Measurements from ENCODE around the gene SNX8.

The SNX8 gene

GRCh38 chr7:2299870-2300512, 14.2 kb downstream of the SNX8 start:
- no peak for DNase-seq (ENCODE audit: low read depth)
- TF ChIP-seq, protein P1, sequence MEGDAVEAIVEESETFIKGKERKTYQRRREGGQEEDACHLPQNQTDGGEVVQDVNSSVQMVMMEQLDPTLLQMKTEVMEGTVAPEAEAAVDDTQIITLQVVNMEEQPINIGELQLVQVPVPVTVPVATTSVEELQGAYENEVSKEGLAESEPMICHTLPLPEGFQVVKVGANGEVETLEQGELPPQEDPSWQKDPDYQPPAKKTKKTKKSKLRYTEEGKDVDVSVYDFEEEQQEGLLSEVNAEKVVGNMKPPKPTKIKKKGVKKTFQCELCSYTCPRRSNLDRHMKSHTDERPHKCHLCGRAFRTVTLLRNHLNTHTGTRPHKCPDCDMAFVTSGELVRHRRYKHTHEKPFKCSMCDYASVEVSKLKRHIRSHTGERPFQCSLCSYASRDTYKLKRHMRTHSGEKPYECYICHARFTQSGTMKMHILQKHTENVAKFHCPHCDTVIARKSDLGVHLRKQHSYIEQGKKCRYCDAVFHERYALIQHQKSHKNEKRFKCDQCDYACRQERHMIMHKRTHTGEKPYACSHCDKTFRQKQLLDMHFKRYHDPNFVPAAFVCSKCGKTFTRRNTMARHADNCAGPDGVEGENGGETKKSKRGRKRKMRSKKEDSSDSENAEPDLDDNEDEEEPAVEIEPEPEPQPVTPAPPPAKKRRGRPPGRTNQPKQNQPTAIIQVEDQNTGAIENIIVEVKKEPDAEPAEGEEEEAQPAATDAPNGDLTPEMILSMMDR (conservative IDR thresholded peaks at IDR 0.05; ENCODE audit: low read length): no peak
- H3K4me3 ChIP-seq (ENCODE audit: low read length): peak overlapping the region; percentile 48

DNA sequence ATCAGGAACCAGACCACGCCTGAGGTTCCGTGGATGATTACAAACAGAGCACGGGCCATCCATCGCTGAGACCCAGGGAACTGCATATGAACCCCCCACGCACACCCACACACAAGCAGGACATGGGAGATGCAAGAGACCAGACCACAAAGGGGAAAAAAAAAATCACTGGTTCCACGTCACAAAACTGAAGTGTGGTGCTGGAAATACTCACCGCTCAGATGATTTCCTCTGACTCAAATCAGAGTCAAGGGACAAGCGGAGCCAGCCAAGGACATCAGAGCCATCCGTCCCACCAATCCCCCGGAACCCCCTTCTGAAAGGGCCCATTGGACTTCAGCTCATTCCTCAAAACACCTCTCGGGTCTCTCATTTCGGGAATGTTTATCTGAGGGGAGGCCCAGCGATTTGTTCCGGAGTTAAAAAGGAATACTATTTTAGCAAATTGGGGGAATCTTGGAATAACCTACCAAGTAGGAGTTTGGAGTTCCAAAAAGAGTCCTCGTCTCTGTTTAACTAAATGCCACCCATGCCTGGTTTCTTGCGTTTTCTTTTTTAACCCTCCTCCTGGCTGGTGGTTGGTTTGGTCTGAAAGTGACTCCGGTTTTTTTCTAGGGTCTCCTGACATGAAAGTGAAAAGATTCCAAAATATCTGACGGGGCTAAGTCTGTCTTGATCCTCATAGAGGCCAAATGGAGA, 15.0 kb downstream of the SNX8 start:
- peak overlapping the region; percentile 48 for H3K4me3 ChIP-seq (ENCODE audit: low read length)

GRCh38 chr7:2296832-2297231, 17.4 kb downstream of the SNX8 start:
- no peak overlapping the region for H3K4me3 ChIP-seq (ENCODE audit: low read length)
- TF ChIP-seq, protein P1 (conservative IDR thresholded peaks at IDR 0.05; ENCODE audit: low read length): no peak
- DNase-seq (ENCODE audit: low read depth): no peak

More for the DNA sequence above, 15.0 kb downstream of the SNX8 start:
- TF ChIP-seq, protein P1 (conservative IDR thresholded peaks at IDR 0.05; ENCODE audit: low read length): no peak
- peak; percentile 84 for DNase-seq (ENCODE audit: low read depth)

DNA sequence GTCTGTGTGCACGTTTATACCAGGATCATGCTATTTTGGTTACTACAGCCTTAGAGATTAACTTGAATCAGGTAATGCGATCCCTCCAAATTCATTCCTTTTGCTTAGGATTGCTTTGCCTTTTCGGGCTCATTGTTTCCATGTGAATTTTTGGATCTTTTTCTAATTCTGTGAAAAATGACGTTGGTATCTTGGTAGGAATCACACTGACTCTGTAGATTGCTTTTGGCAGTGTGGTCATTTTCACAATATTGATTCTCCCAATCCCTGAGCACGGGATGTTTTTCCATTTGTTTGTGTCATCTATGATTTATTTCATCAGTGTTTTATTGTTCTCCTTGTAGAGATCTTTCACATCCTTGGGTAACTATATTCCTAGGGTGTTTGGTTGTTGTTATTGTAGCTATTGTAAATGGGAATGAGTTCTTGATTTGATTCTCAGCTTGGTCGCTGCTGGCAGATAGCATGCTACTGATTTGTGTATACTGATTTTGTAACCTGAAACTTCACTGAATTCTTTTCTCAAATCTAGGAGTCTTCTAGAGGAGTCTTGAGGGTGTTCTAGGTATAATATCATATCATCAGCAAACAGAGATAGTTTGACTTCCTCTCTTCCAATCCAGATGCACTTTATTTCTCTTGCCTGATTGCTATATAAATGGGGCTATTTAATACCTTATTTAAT, 18.2 kb downstream of the SNX8 start:
- DNase-seq (ENCODE audit: low read depth): no peak
- H3K4me3 ChIP-seq (ENCODE audit: low read length): no peak overlapping the region
- TF ChIP-seq, protein P1 (conservative IDR thresholded peaks at IDR 0.05; ENCODE audit: low read length): no peak

- H3K4me3 ChIP-seq (ENCODE audit: low read length): no peak overlapping the region
- TF ChIP-seq, protein P1 (conservative IDR thresholded peaks at IDR 0.05; ENCODE audit: low read length): no peak
- DNase-seq (ENCODE audit: low read depth): no peak
Observed at GRCh38 chr7:2290877-2291276, 23.4 kb downstream of the SNX8 start.

- TF ChIP-seq, protein P1 (conservative IDR thresholded peaks at IDR 0.05; ENCODE audit: low read length): no peak
- H3K4me3 ChIP-seq (ENCODE audit: low read length): peak overlapping the region; percentile 31
- DNase-seq (ENCODE audit: low read depth): no peak
Observed at GRCh38 chr7:2289621-2290020, 24.6 kb downstream of the SNX8 start.

Measured in AG10803 (cell line).